ENCODE data around the gene ANKRD9. TPM values are rescaled to one million over a fixed set of nuclear protein-coding genes. Genes with fewer than 3 reads are reported as not detected.

ANKRD9 gene
- total RNA-seq, 4 donors from 2014 or later = 3.6 to 26.8 (median 6.9) TPM

GRCh38 chr14:102548616-102549240 is 39.2 kb upstream of the ANKRD9 start:
- no peak for TF ChIP-seq CTCF (IDR thresholded peaks at IDR 0.05; ENCODE audit: low read depth)

- TF ChIP-seq CTCF (IDR thresholded peaks at IDR 0.05; ENCODE audit: low read depth) = no peak
These were observed 36.1 kb upstream of the ANKRD9 start for GRCh38 chr14:102545461-102546265.

- TF ChIP-seq CTCF (IDR thresholded peaks at IDR 0.05; ENCODE audit: low read depth) = no peak
These were observed 35.3 kb upstream of the ANKRD9 start for GRCh38 chr14:102544747-102545460.

- TF ChIP-seq CTCF (IDR thresholded peaks at IDR 0.05; ENCODE audit: low read depth) = no peak
These were observed 34.6 kb upstream of the ANKRD9 start for GRCh38 chr14:102544046-102544746.

- TF ChIP-seq CTCF (IDR thresholded peaks at IDR 0.05; ENCODE audit: low read depth) = no peak
These were observed 32.2 kb upstream of the ANKRD9 start for GRCh38 chr14:102541771-102542170.

GRCh38 chr14:102540315-102541028 is 30.9 kb upstream of the ANKRD9 start:
- no peak for TF ChIP-seq CTCF (IDR thresholded peaks at IDR 0.05; ENCODE audit: low read depth)
